CD4-positive, alpha-beta T cell treated with Interleukin-2 at 100 ng/mL for 4 hours (primary cell): ENCODE measurements around the gene KIAA0319L.
A peak's percentile ranks its signal among the peaks of the same experiment; 100 is the strongest.

ENCODE experiments used
- DNase-seq: peaks from one replicate; pipeline ENCODE4 v3.0.0-alpha.2; 2020; ENCODE audit warnings: low spot score

Gene KIAA0319L

GRCh38 chr1:35536556-35537162 is 20.5 kb downstream of the KIAA0319L start:
- DNase-seq = no peak

DNA sequence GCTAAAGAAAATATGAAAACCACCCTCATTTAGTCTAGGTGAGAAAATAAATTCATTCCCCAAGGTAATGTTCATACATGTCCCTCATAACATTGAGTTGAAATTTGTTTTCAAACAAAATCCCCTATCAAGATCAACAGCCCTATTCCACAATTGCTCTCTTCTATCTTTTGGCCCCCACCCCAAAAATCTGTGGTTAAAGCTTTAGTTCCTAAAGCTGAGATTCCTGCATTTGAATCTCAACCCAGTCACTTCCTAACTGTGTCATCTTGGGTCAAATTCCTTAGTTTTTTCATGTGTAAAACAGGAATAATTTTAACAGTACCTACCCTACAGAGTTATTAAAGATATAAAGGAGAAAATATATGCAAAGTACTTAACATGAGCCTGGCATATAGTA is 22.0 kb downstream of the KIAA0319L start:
- DNase-seq = no peak

DNA sequence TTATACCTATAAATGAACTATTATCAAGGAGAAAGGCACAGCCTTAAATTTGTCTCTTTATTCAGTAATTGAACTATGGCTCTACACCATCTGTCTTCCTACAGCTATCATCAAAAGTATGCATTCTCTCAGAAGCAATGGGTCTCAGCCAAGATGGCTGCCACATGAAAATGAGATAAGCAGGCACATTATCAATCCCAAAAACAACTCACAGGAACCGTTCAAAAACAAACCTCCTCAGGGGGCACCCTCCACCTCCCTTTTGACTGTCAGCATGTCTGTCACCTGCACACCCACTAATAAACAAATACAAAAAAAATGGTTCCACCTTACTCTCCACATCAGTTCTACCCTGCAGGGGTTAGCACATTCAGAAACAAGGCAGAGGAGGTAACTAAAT is 23.6 kb downstream of the KIAA0319L start:
- DNase-seq = no peak

GRCh38 chr1:35532497-35533223 is 24.5 kb downstream of the KIAA0319L start:
- DNase-seq = no peak

GRCh38 chr1:35531368-35531767 is 25.8 kb downstream of the KIAA0319L start:
- DNase-seq = no peak

- no peak for DNase-seq
Measured at GRCh38 chr1:35530946-35531345, 26.3 kb downstream of the KIAA0319L start.

- DNase-seq = no peak
Measured at GRCh38 chr1:35530168-35530567, 27.0 kb downstream of the KIAA0319L start.

GRCh38 chr1:35524106-35524505 is 33.1 kb downstream of the KIAA0319L start:
- no peak for DNase-seq

DNA sequence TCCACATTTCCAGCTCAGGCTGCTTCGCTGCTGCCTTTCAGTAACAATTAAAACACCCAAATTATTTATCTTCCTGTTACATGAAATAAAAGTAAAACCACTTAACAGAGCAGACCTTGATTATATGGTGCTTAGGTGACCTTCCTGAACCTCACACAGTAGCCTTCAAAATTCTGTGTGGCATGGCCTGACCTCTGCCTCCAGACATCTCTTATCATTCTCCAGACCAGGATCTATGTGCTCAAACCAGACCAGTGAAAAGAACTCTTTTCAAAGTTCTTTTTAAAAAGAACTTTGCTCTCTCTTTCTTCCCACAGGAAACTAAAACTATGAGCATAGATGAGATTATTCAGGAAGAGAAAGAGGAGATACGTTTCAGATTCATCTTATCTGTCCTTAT is 37.8 kb downstream of the KIAA0319L start:
- DNase-seq = no peak

DNA sequence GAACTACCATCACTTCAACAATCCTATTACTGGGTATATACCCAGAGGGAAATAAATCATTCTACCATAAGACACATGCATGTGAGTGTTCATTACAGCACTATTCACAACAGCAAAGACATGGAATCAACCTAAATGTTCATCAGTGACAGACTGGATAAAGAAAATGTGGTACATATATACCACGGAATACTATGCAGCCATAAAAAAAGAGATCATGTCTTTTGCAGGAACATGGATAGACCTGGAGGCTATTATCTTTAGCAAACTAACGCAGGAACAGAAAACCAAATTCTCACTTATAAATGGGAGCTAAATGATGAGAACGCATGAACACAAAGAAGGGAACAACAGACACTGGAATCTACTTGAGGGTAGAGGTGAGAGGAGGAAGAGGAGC is 39.0 kb downstream of the KIAA0319L start:
- no peak for DNase-seq

DNA sequence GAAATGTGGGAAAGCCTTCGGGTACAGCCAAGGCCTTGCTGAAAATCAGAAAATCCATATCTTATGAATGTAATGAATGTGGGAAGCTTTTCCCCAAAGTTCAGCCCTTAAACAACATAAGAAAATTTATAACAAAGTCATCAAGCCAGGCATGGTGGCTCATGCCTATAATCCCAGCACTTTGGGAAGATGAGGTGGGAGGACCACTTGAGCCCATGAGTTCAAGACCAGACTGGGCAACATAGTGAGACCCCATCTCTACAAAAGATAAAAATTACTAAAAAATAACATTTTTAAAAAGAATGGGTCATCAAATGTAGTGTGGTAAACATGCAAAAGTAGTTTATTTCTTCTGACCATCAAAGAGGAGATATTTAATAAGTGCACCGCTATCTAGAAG is 45.9 kb downstream of the KIAA0319L start:
- no peak for DNase-seq

DNA sequence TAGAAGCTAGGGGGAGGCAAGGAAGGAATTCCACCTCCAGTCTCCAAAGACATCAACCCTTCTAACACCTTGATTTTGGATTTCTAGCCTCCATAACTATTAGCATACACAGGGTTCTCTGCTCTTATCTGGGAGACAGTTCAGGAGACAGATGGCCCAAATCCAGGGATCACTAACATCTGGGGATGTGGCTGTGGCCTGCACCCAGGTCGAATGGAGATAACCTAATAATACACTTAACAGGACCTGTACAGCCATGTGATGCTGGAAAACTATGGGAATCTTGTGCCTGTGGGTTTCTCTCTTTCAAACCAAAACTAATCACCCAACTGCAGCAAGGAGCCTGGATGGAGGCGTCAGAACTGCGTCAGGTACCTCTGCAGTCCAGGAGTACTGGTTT is 47.6 kb downstream of the KIAA0319L start:
- DNase-seq = no peak

DNA sequence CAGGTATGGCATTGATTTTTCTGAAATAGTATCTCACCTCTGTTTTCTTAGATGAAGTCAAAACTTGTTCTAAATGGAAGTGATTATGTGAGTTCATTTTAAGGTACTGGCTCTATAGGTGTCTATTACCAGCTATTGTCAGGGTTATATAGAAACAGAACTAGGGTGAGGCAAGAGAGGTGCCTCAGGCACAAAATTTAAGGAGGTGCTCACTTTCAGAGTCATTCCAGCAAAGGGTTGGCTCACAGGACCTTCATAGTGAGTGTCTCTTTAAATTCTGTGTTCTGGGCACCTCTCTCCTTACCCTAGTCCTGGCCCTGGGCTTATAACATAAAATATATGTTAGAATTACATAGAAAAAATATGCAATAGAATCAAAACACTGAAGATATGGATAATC is 49.3 kb downstream of the KIAA0319L start:
- DNase-seq = no peak

DNA sequence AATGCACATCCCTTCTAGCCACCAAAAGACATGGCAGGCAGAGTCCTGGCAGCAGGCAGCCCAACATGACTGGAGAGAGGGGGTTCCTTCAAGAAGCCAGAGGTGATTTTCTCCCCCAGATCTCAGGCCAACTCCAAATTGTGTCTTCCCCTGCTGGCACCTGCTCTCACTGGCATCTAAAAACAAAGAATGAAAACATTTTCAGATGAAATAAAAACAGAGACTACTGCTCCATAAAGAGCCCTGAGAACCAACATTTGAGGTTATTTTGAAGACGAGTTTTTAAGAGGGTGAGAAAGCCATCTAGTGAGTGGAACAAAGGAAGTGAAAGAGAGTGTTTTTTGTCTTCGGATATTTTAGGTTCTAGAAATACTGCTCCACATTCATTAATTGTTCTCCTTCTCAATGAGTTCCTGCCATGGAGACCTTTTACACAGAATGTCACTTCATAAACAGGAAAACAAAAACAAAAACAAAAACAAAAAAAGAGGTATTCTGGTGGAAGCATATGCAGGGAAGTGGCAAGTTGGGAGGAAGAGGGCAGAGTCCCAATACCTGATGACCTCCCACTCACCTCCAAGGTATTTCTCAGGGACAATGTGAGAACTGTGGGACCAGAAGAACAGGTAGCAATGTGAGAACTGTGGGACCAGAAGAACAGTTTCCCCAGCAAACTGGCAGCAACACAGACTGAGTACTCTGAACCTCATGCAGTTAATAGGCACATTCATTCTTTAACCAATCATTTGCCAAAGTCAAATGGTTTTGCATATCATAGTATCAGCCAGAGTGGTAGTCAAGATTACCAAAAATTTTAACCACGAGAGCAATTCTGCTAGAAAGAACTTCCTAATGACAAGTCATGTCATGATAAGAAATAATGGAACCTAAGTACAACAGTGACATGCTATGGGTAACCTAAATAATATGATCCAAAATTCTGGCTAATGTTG is 50.0 kb downstream of the KIAA0319L start:
- peak; percentile 15 for DNase-seq

DNA sequence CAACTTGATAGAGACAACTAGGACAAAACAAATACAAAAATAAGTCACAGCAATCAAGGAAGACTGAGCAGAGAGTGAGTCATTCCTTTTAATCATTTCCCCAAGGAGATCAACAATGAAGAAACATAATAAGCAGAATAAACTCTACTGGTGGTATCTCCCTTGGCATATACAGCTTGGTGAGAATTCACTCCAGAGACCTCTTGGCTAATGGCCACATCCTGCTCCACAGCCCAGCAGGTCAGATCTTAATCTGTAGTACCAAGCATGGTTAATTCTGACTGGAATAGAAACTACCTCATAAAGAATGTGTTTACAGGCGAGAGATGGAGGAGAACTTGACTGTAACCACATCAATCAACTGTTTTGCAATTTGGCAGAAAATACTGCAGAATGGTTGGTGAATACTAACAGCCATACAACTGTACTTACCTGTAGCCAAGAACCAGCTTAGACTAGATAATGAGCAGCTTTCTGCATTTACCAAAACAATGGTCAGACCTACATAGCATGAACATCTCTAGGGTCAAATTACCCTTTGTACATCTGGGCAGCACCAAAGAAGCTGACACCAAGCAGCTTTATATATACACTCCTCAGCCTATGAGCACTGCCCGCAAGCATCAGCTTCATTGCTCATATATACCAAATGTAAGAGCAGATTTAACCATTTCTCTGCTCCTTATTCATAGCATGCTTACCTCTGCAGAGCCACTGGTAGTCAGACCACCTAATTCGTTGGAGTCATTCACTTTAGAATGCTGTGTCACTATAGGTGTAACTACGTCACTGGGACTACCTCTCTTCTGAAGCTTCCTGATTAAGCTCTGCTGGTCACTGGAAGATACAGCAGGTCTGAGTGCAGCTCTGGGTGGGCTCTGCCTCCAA is 51.0 kb downstream of the KIAA0319L start:
- peak; percentile 80 for DNase-seq

DNA sequence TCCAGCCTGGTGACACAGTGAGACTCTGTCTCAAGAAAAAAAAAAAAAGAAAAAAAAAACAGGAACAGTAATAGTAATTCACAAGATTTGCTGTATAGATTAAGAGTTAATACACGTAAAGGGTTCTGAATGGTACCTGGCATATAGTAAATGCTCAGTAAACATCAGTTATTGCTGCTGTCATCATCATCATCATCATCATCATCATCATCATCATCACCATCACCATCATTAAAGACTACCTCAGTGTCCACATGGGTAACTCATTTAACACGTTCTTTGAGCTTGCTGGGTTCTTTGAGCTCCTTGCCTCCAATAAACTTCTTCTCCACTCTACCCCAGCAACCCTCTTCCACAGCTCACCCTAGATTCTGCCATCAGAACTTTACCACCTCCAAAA is 55.0 kb downstream of the KIAA0319L start:
- no peak for DNase-seq

- no peak for DNase-seq
Measured at GRCh38 chr1:35500439-35500838, 56.8 kb downstream of the KIAA0319L start.

DNA sequence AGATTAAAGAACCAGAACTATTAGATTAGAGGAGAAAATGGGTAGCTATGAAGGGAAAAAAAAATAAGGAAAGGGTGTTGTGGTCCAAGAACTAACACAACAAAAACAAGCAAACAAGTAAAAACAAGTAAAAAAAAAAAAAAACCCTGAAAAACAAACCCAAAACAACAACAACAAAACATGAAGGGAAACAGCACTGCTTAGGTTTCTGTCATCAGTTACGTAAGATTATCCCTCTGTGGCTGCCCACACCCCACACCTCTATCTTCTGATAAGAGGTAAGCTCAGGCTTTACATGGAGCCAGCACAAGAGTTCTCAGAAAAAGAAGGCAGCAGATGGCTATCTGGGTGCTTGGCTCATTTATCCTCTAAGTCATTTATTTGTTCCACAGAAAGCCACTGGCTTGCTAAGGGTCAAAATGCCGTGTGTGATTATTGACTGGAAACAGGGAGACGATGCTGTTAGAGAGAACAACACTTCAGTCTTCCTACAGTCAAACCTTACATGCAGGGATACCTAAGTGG is 57.5 kb downstream of the KIAA0319L start:
- DNase-seq = peak; percentile 68

DNA sequence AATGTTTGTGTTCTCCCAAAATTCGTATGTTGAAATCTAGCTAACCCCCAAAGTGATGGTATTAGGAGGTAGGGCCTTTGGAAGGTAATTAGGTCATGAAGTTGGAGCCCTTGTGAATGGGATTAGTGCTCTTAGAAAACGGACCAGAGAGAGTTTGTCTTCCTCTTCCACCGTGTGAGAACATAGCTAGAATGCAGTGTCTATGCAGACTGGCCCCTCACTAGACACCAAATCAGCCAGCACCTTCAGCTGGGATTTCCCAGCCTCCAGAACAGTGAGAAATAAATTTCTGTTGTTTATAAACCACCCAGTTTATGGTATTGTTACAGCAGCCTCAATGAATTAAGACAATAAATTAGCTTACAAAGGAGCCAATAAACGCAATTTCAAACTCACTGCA is 58.0 kb downstream of the KIAA0319L start:
- no peak for DNase-seq

DNA sequence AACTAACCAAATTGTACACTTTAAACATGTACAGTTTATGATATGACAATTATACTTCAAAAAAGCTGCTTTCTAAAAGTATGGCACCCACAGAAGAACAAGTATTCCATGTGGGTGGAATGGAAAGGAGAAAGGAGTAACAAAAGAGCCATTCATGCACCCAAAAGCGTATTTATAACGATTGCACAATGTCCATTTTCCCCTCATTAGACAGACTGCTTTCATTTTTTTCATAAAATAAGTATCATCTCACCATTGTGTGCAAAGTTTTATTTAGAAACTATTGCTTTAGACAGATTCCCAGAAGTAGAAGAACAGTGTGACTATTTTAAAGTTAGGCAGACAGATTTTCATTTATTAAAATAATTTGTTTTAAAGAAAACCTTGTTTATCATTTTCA is 59.6 kb downstream of the KIAA0319L start:
- no peak for DNase-seq

GRCh38 chr1:35490250-35490649 is 67.0 kb downstream of the KIAA0319L start:
- DNase-seq = no peak

DNA sequence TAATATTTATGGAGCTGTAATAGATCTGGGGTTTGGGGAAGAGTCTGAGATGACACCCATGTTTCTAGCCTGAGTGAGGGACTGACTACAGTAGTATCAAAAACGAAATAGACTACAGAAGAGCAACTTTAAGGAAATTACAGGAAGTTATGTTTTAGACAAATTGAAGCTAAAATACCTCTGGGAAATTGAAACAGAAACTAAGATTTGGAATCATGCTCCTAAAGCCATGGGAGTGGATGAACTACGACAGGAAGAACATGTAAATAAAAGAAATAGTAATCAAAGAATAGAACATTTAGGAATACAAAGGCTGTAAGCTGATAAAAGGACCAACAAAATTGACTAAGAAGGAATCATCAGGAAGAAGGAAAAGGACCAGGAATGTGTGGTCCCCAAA is 68.9 kb downstream of the KIAA0319L start:
- no peak for DNase-seq
